Measurements from ENCODE around the gene TRIM59. TPM values are rescaled to one million over a fixed set of nuclear protein-coding genes. Genes with fewer than 3 reads are reported as not detected.

The TRIM59 gene
- total and polyA plus RNA-seq, 10 of the 15 experiments (the other 5 are each of a cell fraction or from before 2014, with no cell fraction given) = 14.4 to 105 (median 33.3) TPM

DNA sequence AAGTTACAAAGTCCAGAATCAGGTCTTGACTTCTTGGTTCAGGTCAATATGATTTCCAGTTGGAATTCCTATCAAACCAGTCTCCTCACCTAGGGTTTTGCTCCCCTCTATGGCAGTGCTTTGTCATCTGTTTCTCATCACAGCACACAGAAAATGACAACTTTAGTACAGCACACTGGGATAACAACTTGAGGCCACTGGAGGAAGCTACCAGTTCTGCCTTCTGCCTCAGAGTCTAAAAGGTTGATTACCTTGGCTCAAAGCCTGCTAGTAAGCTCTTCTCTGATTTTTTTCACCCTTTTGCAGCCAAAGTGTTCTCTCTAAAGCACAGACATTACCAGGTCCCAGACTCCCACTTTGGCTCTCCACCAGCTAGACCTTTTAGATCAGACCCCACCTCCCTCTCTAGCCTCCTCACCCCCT, 24.8 kb upstream of the TRIM59 start (continued):
- TF ChIP-seq, protein P1, sequence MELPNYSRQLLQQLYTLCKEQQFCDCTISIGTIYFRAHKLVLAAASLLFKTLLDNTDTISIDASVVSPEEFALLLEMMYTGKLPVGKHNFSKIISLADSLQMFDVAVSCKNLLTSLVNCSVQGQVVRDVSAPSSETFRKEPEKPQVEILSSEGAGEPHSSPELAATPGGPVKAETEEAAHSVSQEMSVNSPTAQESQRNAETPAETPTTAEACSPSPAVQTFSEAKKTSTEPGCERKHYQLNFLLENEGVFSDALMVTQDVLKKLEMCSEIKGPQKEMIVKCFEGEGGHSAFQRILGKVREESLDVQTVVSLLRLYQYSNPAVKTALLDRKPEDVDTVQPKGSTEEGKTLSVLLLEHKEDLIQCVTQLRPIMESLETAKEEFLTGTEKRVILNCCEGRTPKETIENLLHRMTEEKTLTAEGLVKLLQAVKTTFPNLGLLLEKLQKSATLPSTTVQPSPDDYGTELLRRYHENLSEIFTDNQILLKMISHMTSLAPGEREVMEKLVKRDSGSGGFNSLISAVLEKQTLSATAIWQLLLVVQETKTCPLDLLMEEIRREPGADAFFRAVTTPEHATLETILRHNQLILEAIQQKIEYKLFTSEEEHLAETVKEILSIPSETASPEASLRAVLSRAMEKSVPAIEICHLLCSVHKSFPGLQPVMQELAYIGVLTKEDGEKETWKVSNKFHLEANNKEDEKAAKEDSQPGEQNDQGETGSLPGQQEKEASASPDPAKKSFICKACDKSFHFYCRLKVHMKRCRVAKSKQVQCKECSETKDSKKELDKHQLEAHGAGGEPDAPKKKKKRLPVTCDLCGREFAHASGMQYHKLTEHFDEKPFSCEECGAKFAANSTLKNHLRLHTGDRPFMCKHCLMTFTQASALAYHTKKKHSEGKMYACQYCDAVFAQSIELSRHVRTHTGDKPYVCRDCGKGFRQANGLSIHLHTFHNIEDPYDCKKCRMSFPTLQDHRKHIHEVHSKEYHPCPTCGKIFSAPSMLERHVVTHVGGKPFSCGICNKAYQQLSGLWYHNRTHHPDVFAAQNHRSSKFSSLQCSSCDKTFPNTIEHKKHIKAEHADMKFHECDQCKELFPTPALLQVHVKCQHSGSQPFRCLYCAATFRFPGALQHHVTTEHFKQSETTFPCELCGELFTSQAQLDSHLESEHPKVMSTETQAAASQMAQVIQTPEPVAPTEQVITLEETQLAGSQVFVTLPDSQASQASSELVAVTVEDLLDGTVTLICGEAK (IDR thresholded peaks at IDR 0.05; ENCODE audit: borderline replicate concordance) = no peak
- no peak for TF ChIP-seq CBFB (IDR thresholded peaks at IDR 0.05; ENCODE audit: low read depth)
- no peak for TF ChIP-seq MYC (IDR thresholded peaks at IDR 0.05; ENCODE audit: insufficient read depth, insufficient read length, insufficient replicate concordance, low read length, severe bottlenecking)

- CTCF ChIA-PET = no interaction called here
- POLR2A ChIA-PET = no interaction called here
- Histone ChIP-seq H3K27ac (ENCODE audit: control insufficient read depth, insufficient read depth) (no peak overlapping the region), H3K36me3 (ENCODE audit: control insufficient read depth in 2 of 2, insufficient read depth in 2 of 2, low read length in 1 of 2) (no peaks in the 10 kb centered on the region), H3K9me3 (replicated peaks; ENCODE audit: control insufficient read depth, insufficient read depth, low read length) (peaks cover 11% of the 10 kb centered on the region), H3K27me3 (replicated peaks in 1 of 2; ENCODE audit: control insufficient read depth in 2 of 2, insufficient read depth in 2 of 2, low read length in 1 of 2) (no peaks in the 10 kb centered on the region), H4K20me1 (ENCODE audit: control insufficient read depth, insufficient read depth) (no peaks in the 10 kb centered on the region), H2AFZ (ENCODE audit: control insufficient read depth, low read depth, low read length) (no peak overlapping the region), H3K4me3 (no peak overlapping the region), H3K4me2 (ENCODE audit: control insufficient read depth, insufficient read depth) (no peak overlapping the region), H3K9ac (ENCODE audit: control insufficient read depth, insufficient read depth, low read length) (no peak overlapping the region), H3K4me1 (ENCODE audit: control insufficient read depth, insufficient read depth, low read length) (no peaks in the 10 kb centered on the region; the same call in 1 of the 2 replicates), H3K79me2 (ENCODE audit: control insufficient read depth, insufficient read depth, low read length) (no peaks in the 10 kb centered on the region)
- WGBS (ENCODE audit: insufficient coverage, insufficient replicate concordance, low lambda C conversion rate, missing lambda C conversion rate) = 100% methylated on average over 1 of the region's 1 CpG
- TF ChIP-seq JUND (IDR thresholded peaks at IDR 0.05; ENCODE audit: low read depth, low read length) (no peak), STAT3 (IDR thresholded peaks at IDR 0.05; ENCODE audit: low read depth, low read length) (no peak), EED (IDR thresholded peaks at IDR 0.05; ENCODE audit: low read depth) (no peak), MXI1 (IDR thresholded peaks at IDR 0.05; ENCODE audit: low read depth, low read length) (no peak), FOXK2 (IDR thresholded peaks at IDR 0.05) (no peak)
- intact Hi-C loops (cut with micrococcal nuclease; ENCODE audit: unreplicated experiment) = no loop called here
- no TSS peak for BruUV-seq (replicated peaks)
- ATAC-seq (no peak), DNase-seq (ENCODE audit: low read depth, low spot score) (no peak), FAIRE-seq (no peak)
- in situ Hi-C loops (cut with MboI) = no loop called here
- SMC1A ChIA-PET (ENCODE audit: uncharacterized antibody, unreplicated experiment) = no interaction called here
- RAD21 ChIA-PET (ENCODE audit: unreplicated experiment) = no interaction called here
These were observed 24.4 kb upstream of the TRIM59 start for GRCh38 chr3:160473978-160474377.
